Fibroblast of lung (primary cell): ENCODE measurements around the gene NEBL.

ENCODE experiments used
- EZH2 ChIP-seq: IDR thresholded peaks from 2 replicates; pipeline ENCODE4 v1.5.1; 2012; ENCODE audit warnings: low read length, control low read depth, mild to moderate bottlenecking; ENCODE audit errors: missing control alignments
- TF ChIP-seq, protein P1 (sequence below), 2 donors: IDR thresholded peaks in 1 of 2; conservative IDR thresholded peaks in 1 of 2; 1 replicate in 1 of 2; 2 replicates in 1 of 2; pipeline ENCODE4 v1.5.1; 2011 to 2012; ENCODE audit warnings: low read length in 2 of 2, control low read depth in 1 of 2, inconsistent platforms in 1 of 2, low read depth in 1 of 2, mild to moderate bottlenecking in 1 of 2

DNA sequence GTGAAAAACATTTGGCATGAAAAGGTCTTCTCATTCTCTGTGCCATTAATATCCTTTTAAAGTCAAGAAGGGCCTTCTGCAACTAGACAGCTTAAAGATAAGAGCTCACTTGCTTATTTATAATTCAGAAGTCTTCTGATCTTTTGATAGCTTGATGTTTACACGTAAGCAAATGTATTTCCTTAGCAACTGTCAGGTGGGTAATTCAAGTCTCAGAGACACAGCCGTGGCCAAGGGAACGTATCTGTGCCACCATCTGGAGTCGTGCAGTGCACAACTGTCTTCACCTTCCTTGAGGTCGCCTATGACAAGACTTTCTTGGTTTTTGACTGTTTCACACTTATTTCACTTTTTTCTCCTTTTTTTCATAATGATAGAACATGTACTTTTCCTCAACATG is 4.0 kb upstream of the NEBL start:
- TF ChIP-seq, protein P1, sequence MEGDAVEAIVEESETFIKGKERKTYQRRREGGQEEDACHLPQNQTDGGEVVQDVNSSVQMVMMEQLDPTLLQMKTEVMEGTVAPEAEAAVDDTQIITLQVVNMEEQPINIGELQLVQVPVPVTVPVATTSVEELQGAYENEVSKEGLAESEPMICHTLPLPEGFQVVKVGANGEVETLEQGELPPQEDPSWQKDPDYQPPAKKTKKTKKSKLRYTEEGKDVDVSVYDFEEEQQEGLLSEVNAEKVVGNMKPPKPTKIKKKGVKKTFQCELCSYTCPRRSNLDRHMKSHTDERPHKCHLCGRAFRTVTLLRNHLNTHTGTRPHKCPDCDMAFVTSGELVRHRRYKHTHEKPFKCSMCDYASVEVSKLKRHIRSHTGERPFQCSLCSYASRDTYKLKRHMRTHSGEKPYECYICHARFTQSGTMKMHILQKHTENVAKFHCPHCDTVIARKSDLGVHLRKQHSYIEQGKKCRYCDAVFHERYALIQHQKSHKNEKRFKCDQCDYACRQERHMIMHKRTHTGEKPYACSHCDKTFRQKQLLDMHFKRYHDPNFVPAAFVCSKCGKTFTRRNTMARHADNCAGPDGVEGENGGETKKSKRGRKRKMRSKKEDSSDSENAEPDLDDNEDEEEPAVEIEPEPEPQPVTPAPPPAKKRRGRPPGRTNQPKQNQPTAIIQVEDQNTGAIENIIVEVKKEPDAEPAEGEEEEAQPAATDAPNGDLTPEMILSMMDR (conservative IDR thresholded peaks at IDR 0.05 in 1 of 2, IDR thresholded peaks at IDR 0.05 in 1 of 2; ENCODE audit: low read depth in 1 of 2, low read length in 2 of 2) = no peak
- no peak for TF ChIP-seq EZH2
